Ectodermal cell (in vitro differentiated cells): ENCODE measurements around the gene DHRSX.

Experiments
- H3K27ac ChIP-seq: 2 replicates; pipeline ENCODE4 v1.7.0; 2013; ENCODE audit warnings: mild to moderate bottlenecking, low read depth, low read length; ENCODE audit not compliant: insufficient read depth, poor library complexity, severe bottlenecking
- H3K27me3 ChIP-seq: 2 replicates; pipeline ENCODE4 v1.7.0; 2013; ENCODE audit warnings: mild to moderate bottlenecking, low read length; ENCODE audit not compliant: insufficient read depth, control insufficient read depth, poor library complexity, severe bottlenecking
- H3K36me3 ChIP-seq: one replicate; pipeline ENCODE4 v1.7.0; 2013; ENCODE audit warnings: low read length; ENCODE audit not compliant: control insufficient read depth, insufficient read depth
- H3K4me1 ChIP-seq: one replicate; pipeline ENCODE4 v1.7.0; 2013; ENCODE audit warnings: low read length; ENCODE audit not compliant: control insufficient read depth, insufficient read depth
- H3K4me3 ChIP-seq: 2 replicates; pipeline ENCODE4 v1.7.0; 2013; ENCODE audit warnings: low read depth, low read length, control low read depth; ENCODE audit not compliant: insufficient read depth
- H3K9me3 ChIP-seq: 2 replicates; pipeline ENCODE4 v1.7.0; 2013; ENCODE audit warnings: mild to moderate bottlenecking, low read length, moderate library complexity; ENCODE audit not compliant: control insufficient read depth
- WGBS, 2 experiments: methylation state at CpG; one replicate each; pipeline ENCODE4 v1.1.7; 2013; ENCODE audit warnings: missing lambda C conversion rate in 2 of 2; 5-methylcytosine and 5-hydroxymethylcytosine counted together

The DHRSX gene

DNA sequence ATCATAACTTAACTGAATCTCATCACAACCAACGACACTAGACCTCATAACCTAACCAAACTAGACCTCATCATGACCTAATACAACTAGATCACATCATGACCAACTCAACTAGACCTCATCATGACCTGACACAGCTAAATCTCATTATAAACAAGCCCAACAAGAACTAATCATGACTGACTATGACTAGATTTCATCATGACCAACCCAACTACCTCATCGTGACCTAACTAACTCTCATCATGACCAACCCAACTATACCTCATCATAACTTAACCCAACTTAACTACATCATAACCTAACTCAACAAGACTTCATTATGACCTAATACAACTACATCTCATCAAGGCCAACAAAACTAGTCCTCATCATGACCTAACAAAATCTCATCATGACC, 86.8 kb downstream of the DHRSX start:
- Histone ChIP-seq H3K27me3 (no peaks in the 10 kb centered on the region), H3K4me3 (no peak overlapping the region), H3K36me3 (no peaks in the 10 kb centered on the region), H3K27ac (no peak overlapping the region), H3K9me3 (no peaks in the 10 kb centered on the region), H3K4me1 (no peaks in the 10 kb centered on the region)
- WGBS, 2 experiments = 89 to 95% methylated on average over 2 of the region's 2 CpGs

DNA sequence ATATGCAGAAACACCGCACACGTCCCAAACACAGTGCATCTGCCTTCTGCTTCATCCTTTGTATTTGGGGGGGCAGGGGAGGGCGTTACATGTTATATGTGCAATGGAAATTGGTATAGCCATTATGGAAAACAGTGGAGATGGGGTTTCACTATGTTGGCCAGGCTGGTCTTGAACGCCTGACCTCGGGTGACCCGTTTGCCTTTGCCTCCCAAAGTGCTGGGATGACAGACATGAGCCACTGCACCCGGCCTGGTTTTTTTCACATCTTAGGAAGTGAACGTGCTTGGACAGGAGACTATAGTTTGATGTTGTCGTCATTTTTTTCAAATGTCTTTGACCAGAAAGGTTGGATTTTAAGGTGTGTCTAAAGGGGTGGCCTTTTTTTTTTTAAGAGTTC, 88.6 kb downstream of the DHRSX start:
- Histone ChIP-seq H3K27me3 (no peaks in the 10 kb centered on the region), H3K27ac (no peak overlapping the region), H3K9me3 (no peaks in the 10 kb centered on the region), H3K36me3 (peaks cover 5% of the 10 kb centered on the region), H3K4me1 (no peaks in the 10 kb centered on the region), H3K4me3 (no peak overlapping the region)
- 96% methylated on average over 9 of the region's 9 CpGs for WGBS, 2 experiments

DNA sequence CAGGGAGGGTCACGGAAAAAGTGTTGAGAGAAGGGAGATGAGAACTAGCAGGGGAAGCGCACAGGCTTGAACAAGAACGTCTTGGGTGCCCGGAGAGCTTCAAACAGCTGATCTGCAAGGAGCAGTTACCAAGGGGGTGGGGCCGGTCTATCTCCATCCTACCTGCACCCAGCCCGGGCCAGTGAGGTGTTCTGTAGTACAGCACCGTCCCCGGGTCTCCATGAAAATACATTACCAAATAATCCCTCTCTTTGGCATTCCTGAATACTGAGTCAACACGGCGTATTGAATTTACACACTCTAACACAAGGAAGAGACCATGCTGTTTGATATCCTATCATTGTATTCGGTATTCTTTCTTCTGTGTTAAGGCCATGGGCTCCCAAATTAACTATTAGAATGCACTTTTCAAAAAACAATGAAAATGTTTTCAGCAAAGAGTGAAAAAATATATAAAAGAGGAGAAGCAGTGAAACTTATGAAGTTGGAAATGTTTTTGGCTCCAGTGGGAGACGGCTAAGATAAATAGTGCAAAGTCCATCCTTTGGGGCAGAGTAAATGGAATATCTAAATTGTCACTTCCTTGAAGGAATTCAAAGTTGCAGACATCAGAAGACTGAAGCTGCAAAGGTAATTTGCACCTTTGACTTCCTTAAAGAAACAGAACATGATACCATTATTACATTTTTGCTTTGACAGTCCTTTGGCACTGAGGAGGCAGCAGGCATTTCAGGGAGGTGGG, 90.3 kb downstream of the DHRSX start:
- peaks cover 4% of the 10 kb centered on the region for H3K9me3 ChIP-seq
- H3K36me3 ChIP-seq = peaks cover 10% of the 10 kb centered on the region
- no peak overlapping the region for H3K27ac ChIP-seq
- no peaks in the 10 kb centered on the region for H3K27me3 ChIP-seq
- no peaks in the 10 kb centered on the region for H3K4me1 ChIP-seq
- no peak overlapping the region for H3K4me3 ChIP-seq
- WGBS, 2 experiments = 88 to 89% methylated on average over 12 of the region's 12 CpGs

DNA sequence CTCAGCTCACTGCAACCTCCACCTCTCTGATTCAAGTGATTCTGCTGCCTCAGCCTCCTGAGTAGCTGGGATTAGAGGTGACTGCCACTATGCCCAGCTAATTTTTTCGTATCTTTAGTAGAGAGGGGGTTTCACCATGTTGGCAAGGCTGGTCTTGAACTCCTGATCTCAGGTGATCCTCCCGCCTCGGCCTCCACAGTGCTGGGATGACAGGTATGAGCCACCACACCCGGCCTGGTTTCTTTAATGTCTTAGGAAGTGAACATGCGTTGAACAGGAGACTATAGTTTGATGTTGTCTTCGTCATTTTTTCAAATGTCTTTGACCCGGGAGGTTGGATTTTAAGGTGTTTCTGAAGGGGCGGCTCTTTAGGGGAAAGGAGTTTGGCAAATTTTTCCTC, 91.0 kb downstream of the DHRSX start:
- Histone ChIP-seq H3K27me3 (no peaks in the 10 kb centered on the region), H3K4me3 (no peak overlapping the region), H3K36me3 (peaks cover 10% of the 10 kb centered on the region), H3K4me1 (no peaks in the 10 kb centered on the region), H3K9me3 (peaks cover 4% of the 10 kb centered on the region), H3K27ac (no peak overlapping the region)
- 92 to 95% methylated on average over 8 of the region's 8 CpGs for WGBS, 2 experiments

DNA sequence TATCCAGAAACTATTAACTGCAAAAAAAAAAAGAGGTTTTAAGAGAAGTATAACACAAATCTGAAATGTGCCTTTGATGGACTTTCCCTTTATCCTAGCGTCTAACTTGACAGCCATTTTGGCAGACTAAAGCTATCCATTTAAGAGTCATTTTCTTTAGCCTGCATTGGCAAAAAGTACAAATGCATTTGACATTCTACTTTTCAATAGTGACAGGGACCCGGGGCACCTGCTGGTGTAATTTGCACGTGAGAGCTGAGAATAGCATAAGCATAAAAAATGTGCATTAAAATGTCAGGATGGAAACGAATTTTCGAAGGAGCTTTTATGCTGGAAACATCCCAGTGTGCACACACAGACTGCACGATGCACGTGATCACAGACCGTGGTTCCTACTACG, 91.9 kb downstream of the DHRSX start:
- WGBS, 2 experiments = 91 to 93% methylated on average over 9 of the region's 9 CpGs
- peaks cover 4% of the 10 kb centered on the region for H3K9me3 ChIP-seq
- no peak overlapping the region for H3K4me3 ChIP-seq
- H3K27ac ChIP-seq = no peak overlapping the region
- H3K4me1 ChIP-seq = peaks cover 8% of the 10 kb centered on the region
- peaks cover 10% of the 10 kb centered on the region for H3K36me3 ChIP-seq
- no peaks in the 10 kb centered on the region for H3K27me3 ChIP-seq

DNA sequence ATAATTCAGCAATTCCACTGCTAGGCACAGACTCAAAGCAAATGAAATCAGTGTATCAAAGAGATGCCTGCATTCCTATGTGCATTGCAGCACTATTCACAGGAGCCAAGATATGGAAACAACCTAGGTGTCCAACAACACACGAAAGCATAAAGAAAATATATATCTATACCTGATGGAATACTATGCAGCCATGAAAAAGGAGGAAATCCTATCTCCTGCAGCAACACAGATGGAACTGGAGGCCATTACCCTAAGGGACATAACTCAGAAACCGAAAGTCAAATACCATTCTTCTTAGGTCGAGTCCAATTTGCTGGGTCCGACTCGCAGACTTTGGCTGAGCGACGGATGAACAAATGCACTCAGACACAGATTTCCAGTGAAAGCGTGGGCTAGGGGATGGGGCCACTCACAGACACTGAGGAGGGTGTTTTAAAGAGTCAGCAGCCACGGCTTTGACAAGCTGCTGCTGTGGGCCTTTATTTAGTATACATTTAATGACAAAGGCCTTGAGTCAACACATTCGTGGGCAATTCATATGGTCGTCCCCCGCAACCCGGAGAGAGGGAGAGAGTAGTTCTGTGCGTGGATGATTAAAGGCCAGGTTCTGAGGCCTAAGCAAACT, 93.8 kb downstream of the DHRSX start:
- peaks cover 10% of the 10 kb centered on the region for H3K36me3 ChIP-seq
- H3K4me1 ChIP-seq = peaks cover 9% of the 10 kb centered on the region
- no peak overlapping the region for H3K27ac ChIP-seq
- no peaks in the 10 kb centered on the region for H3K27me3 ChIP-seq
- WGBS, 2 experiments = 92 to 94% methylated on average over 14 of the region's 14 CpGs
- no peak overlapping the region for H3K4me3 ChIP-seq
- peaks cover 4% of the 10 kb centered on the region for H3K9me3 ChIP-seq

DNA sequence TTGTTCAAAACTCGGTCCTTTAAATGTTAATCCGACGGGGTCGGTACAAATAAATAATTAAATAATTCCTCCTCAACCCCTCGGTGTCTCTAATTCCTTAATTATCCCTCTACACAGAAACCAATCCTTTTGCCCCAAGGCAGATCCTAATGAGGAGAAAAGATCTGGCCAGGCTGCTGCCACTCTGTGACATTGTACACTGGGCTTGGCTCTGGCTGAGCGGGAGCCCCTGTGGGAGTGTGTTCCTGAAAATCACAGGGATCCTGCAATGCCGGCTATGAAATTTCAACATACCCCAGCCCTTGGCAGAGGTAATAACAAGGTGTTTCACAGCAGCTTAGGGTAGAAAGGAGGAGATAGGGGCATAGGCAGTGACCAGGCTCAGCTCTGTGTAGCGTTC, 96.0 kb downstream of the DHRSX start:
- Histone ChIP-seq H3K9me3 (peaks cover 4% of the 10 kb centered on the region), H3K27me3 (no peaks in the 10 kb centered on the region), H3K27ac (no peak overlapping the region), H3K4me3 (no peak overlapping the region), H3K4me1 (peaks cover 25% of the 10 kb centered on the region), H3K36me3 (peaks cover 10% of the 10 kb centered on the region)
- 82 to 83% methylated on average over 8 of the region's 8 CpGs for WGBS, 2 experiments

DNA sequence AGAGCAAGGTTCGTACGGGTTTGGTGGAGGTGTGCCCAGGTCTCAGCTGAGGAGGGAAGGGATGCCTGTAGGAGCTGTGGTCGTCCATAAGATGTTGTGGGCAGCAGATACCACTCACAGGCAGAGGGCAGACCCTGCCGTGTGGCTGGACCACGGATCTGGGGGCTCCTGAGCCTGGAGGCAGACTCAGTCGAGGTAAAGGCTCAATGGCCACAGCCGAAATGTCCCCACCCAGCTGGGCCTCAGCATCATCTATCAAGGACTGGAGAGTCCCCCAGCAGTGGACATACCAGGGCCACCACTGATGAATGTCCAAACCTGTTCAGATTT, 98.5 kb downstream of the DHRSX start:
- Histone ChIP-seq H3K4me3 (no peak overlapping the region), H3K4me1 (peaks cover 26% of the 10 kb centered on the region), H3K27ac (peak overlapping the region; percentile 93), H3K9me3 (peaks cover 4% of the 10 kb centered on the region), H3K36me3 (peaks cover 7% of the 10 kb centered on the region), H3K27me3 (no peaks in the 10 kb centered on the region)
- 83% methylated on average over 7 of the region's 7 CpGs for WGBS, 2 experiments

DNA sequence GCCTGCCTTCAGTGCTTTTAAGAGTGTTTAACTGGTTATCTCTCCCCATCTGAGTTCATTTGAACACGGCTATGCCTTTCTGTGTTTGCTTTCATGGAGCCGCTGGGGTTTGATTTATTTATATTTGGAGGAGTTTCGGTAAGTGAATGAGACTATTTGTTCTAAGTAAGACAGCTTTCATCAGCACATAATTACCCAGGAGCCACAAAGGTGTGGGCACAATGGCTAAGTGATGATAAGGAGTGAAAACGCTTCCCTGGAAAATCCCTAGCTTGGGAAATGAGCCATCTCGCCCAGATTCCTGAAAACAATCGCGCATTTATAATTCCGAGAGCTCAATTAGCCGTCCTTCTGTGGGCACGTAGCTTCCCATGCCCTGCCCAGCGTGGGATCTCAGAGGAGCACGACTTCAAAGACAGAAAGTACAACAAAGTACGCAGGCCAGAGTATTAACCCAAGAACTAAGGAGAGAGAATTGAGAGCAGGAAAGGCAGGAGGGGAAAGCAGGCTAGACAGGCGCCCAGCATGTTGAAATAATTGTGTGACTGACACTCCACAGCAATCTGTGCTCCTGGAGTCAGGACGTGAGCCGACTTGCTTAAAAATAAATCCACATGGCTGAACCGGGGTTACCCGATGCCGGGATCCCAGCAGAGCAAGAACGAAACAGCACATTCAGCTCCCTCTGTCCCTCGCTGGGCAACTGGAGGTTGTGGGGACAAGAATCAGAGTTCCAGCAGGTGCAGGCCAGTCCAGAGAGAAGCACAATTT, 99.0 kb downstream of the DHRSX start:
- Histone ChIP-seq H3K36me3 (peaks cover 1% of the 10 kb centered on the region), H3K27me3 (no peaks in the 10 kb centered on the region), H3K9me3 (peaks cover 1% of the 10 kb centered on the region), H3K4me1 (peaks cover 28% of the 10 kb centered on the region), H3K4me3 (no peak overlapping the region), H3K27ac (peak overlapping the region; percentile 93)
- 20 to 29% methylated on average over 19 to 21 of the region's 21 CpGs for WGBS, 2 experiments

DNA sequence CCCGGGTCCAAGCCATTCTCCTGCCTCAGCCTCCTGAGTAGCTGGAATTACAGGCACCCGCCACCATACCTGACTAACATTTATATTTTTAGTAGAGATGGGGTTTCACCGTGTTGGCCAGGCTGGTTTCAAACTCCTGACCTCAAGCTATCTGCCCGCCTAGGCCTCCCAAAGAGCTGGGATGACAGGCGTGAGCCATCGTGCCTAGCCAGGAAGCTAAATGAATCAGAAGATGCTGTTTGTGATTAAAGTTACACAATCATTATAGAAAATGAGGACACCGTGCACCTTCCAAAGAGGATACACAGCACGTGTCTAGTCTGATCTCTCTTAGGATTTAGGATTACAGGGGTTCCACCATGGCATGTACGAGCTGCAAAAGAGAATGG, 99.6 kb downstream of the DHRSX start:
- peak overlapping the region; percentile 93 for H3K27ac ChIP-seq
- no peaks in the 10 kb centered on the region for H3K36me3 ChIP-seq
- no peaks in the 10 kb centered on the region for H3K27me3 ChIP-seq
- no peak overlapping the region for H3K4me3 ChIP-seq
- peaks cover 28% of the 10 kb centered on the region for H3K4me1 ChIP-seq
- no peaks in the 10 kb centered on the region for H3K9me3 ChIP-seq
- 82 to 84% methylated on average over 9 of the region's 9 CpGs for WGBS, 2 experiments
